Stomach smooth muscle (tissue), 2 donors: ENCODE results near the gene PRMT7.

Experiments
- H3K27ac ChIP-seq: one replicate; pipeline ENCODE4 v1.7.0; 2013; ENCODE audit warnings: mild to moderate bottlenecking, low read length, inconsistent platforms
- H3K27me3 ChIP-seq, 2 donors: one replicate each; pipeline ENCODE4 v1.7.0; 2013; ENCODE audit warnings: low read length in 2 of 2; ENCODE audit not compliant: insufficient read depth in 2 of 2, control insufficient read depth in 1 of 2
- H3K36me3 ChIP-seq, 2 donors: one replicate each; pipeline ENCODE4 v1.7.0; 2013; ENCODE audit warnings: low read length in 2 of 2; ENCODE audit not compliant: control insufficient read depth in 2 of 2, insufficient read depth in 2 of 2
- H3K4me1 ChIP-seq: one replicate; pipeline ENCODE4 v1.7.0; 2013; ENCODE audit warnings: low read length; ENCODE audit not compliant: control insufficient read depth, insufficient read depth
- H3K4me3 ChIP-seq, 2 donors: one replicate each; pipeline ENCODE4 v1.7.0; 2013; ENCODE audit warnings: low read length in 2 of 2
- H3K9ac ChIP-seq, 2 donors: one replicate each; pipeline ENCODE4 v1.7.0; 2013; ENCODE audit warnings: low read length in 2 of 2, mild to moderate bottlenecking in 1 of 2
- H3K9me3 ChIP-seq, 2 donors: one replicate each; pipeline ENCODE4 v1.7.0; 2013; ENCODE audit warnings: low read length in 2 of 2; ENCODE audit not compliant: control insufficient read depth in 2 of 2
- donor health status: healthy.
- donor health status: Pancreatic carcinoma.

The PRMT7 gene

DNA sequence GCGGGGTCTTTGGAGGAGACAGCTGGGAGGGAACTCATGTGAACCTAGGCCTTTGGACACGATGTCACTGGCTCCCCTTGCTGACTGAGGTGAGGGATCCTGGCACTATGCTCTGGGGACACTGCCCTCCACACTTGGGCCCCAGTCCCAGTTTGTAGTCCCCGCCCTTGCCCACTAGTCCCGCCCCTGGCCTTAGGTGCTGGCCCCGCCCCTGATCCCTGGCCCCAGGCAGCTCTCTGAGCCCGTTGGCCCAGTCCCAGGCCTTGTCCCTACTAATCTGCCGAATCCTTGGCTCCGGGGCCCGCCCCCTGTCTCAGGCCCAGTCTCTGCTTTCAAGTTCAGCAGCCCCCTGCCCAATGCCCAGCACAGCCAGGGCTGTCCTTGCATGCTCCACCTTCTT, 76.5 kb downstream of the PRMT7 start:
- Histone ChIP-seq H3K36me3 (no peaks in the 10 kb centered on the region), H3K4me3 (no peak overlapping the region), H3K27ac (no peak overlapping the region), H3K27me3 (no peaks in the 10 kb centered on the region), H3K9ac (no peak overlapping the region), H3K9me3 (no peaks in the 10 kb centered on the region), H3K4me1 (no peaks in the 10 kb centered on the region)

GRCh38 chr16:68388124-68388523, 77.3 kb downstream of the PRMT7 start:
- no peak overlapping the region for H3K4me3 ChIP-seq
- no peak overlapping the region for H3K9ac ChIP-seq
- H3K9me3 ChIP-seq = no peaks in the 10 kb centered on the region
- H3K36me3 ChIP-seq = no peaks in the 10 kb centered on the region
- no peaks in the 10 kb centered on the region for H3K4me1 ChIP-seq
- H3K27me3 ChIP-seq = no peaks in the 10 kb centered on the region
- H3K27ac ChIP-seq = no peak overlapping the region

DNA sequence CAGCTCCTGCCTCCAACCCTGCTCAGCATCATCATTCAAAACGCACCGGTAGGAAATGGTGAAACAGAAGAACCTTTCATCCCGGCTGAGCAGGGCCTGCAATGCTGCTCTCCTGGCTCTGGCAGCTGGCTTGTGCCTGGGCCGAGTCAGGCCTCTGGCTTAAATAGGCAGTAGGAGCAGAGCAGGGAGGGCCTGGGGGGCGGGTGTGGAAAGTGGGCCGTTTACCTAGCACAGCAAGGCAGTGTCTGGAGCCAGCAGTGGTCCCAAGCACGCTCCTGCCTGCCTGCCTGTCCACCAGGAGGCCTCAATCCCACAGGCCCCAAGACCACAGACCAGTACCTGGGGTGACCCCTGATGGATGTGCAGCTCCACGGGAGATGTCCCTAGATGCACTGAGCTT, 78.2 kb downstream of the PRMT7 start:
- Histone ChIP-seq H3K9me3 (no peaks in the 10 kb centered on the region), H3K4me3 (no peak overlapping the region), H3K27ac (no peak overlapping the region), H3K9ac (no peak overlapping the region), H3K36me3 (no peaks in the 10 kb centered on the region), H3K4me1 (no peaks in the 10 kb centered on the region), H3K27me3 (no peaks in the 10 kb centered on the region)

DNA sequence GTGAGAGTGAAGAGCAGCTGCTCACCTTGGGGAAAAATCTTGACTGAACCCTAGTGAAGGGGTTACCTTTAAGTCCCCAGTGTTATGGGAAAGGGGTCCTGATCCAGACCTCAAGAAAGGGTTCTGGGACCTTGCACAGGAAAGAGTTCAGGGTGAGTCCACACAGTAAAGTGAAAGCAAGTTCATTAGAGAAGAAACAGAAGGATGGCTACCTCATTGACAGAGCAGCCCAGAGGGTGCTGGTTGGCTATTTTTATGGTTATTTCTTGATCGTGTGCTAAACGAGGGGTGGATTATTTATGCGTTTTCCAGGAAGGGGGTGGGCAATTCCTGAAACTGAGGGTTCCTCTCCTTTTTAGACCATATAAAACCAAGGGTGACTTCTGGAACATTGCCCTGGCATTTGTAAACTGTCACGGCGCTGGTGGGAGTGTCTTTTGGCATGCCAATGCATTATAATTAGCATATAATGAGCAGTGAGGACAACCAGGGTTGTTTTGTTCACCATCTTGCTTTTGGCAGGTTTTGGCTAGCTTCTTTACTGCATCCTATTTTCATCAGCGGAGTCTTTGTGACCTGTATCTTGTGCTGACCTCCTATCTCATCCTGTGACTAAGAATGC, 79.0 kb downstream of the PRMT7 start:
- no peaks in the 10 kb centered on the region for H3K9me3 ChIP-seq
- no peaks in the 10 kb centered on the region for H3K4me1 ChIP-seq
- H3K27me3 ChIP-seq = no peaks in the 10 kb centered on the region
- no peak overlapping the region for H3K27ac ChIP-seq
- no peaks in the 10 kb centered on the region for H3K36me3 ChIP-seq
- no peak overlapping the region for H3K4me3 ChIP-seq
- no peak overlapping the region for H3K9ac ChIP-seq

DNA sequence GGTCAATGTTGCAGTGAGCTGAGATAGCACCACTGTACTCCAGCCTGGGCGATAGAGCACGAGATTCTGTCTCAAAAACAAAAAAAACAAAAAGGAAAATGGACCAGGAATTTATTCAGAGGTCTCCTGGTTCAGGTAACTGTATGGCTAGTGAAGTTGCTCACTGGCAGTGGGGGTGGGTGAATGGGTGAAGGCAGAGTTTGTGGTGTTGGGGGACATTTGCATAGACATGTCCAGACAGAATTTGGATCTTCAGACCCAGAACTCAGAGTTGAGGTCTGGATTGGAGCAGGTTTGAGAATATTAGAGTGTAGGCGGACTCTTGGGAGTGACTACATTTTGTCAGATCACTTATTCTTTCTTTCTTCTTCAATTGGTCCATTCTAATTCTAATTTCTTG, 82.5 kb downstream of the PRMT7 start:
- H3K4me3 ChIP-seq = no peak overlapping the region
- H3K36me3 ChIP-seq = no peaks in the 10 kb centered on the region
- H3K27me3 ChIP-seq = peaks cover 0 to 4% of the 10 kb centered on the region in 2 donors
- H3K4me1 ChIP-seq = no peaks in the 10 kb centered on the region
- no peak overlapping the region for H3K9ac ChIP-seq
- H3K27ac ChIP-seq = no peak overlapping the region
- no peaks in the 10 kb centered on the region for H3K9me3 ChIP-seq

DNA sequence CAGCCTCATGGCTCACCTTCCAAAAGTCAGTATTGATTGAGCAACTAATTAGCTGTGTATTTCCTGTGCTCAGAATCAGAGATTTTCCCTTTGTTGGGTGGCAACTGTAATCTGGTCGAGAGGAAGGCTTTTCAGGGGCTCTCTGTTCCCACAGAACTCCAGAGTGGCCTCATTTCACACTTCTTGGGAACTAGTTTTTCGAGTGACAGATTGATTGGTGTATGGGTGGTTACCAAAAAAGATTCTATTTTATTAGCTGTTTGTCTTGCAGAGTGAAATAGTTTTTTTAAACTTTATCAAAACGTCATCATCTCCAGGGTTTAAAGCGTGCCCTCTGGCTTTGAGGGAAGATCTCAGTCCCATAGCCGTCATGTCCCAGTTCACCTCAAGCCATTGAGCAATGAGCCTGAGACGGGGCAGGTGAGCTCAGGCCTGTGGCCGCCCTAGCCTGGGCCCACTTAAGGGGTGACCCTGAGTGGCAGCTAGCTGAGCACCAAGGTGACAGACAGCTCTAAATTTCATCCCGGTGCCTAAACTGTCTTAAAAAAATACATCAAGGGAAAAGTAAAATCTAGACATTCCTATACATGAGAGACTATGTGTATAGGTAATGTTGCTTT, 84.5 kb downstream of the PRMT7 start:
- H3K4me3 ChIP-seq = no peak overlapping the region
- no peaks in the 10 kb centered on the region for H3K4me1 ChIP-seq
- H3K9me3 ChIP-seq = no peaks in the 10 kb centered on the region
- H3K27ac ChIP-seq = no peak overlapping the region
- H3K9ac ChIP-seq = no peak overlapping the region
- H3K27me3 ChIP-seq = peaks cover 0 to 4% of the 10 kb centered on the region in 2 donors
- no peaks in the 10 kb centered on the region for H3K36me3 ChIP-seq

DNA sequence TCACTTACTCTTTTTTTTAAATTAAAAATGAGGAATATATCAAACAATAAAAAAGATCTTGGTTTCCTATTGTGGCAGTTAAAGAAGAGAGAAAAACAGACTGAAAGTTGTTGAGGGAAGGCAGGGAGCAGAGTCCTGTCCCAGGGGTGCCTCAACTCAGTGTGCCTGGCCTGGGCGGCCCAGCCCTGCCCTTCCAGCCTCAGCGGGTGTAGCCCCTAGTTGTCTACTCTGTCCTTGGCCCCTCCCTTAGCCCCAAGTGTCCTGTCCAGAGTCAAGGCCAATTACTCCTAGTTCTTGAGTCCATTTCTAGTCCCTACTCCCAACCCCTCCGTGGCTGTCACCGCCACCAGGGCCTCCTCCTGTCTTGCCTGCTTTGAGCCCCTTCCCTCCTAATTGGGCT, 85.0 kb downstream of the PRMT7 start:
- no peaks in the 10 kb centered on the region for H3K9me3 ChIP-seq
- H3K9ac ChIP-seq = no peak overlapping the region

DNA sequence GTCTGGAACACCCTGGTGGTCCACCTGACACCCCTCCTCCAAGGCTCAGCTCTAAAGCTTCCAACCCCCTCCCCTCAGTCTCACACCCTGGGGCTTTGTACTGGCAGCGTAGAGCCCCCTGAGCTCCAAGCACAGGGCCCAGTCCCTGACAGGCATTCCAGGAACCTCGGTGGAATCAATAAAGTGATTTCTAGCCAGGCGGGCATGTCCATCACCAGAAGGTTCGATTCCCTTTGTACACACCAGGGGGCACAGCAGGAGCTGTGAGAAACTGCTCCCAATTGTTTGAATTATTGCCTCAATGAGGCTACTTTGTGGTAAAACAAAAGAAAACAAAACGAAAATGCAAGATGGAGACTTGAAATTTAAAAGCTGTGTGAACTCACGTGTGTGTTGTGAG, 85.7 kb downstream of the PRMT7 start:
- no peak overlapping the region for H3K27ac ChIP-seq
- H3K9me3 ChIP-seq = no peaks in the 10 kb centered on the region
- H3K9ac ChIP-seq = no peak overlapping the region
- peaks cover 0 to 4% of the 10 kb centered on the region in 2 donors for H3K27me3 ChIP-seq
- H3K4me3 ChIP-seq = no peak overlapping the region
- no peaks in the 10 kb centered on the region for H3K36me3 ChIP-seq
- H3K4me1 ChIP-seq = no peaks in the 10 kb centered on the region

More for the DNA sequence above, 85.0 kb downstream of the PRMT7 start:
- Histone ChIP-seq H3K36me3 (no peaks in the 10 kb centered on the region), H3K27me3 (peaks cover 0 to 4% of the 10 kb centered on the region in 2 donors), H3K4me3 (no peak overlapping the region), H3K27ac (no peak overlapping the region), H3K4me1 (no peaks in the 10 kb centered on the region)

DNA sequence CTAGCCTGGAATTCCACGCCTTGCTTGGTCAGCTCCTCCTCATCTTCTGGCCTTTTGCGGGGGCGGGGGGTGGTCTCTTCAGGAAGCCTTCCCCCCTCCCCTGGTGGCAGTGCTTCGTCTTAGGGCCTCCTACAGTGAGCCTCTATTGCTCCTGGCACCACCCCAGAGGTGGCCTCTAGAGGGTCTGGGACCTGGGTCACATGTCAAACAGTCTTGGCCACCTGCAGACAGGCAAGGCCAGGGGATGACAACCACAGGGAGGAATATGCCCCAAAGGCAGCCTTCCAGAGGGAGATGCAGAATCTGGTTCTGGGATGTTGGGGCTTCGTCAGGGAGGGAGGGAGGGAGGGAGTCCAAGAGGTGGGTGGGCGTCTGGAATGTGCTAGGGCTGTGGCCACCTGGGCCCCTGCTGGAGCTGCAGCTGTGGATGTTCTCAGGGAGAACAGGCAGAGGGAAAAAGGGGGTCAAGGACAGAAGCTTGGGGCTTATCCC, 86.9 kb downstream of the PRMT7 start:
- Histone ChIP-seq H3K27ac (no peak overlapping the region), H3K9ac (no peak overlapping the region), H3K4me1 (no peaks in the 10 kb centered on the region), H3K27me3 (peaks cover 0 to 4% of the 10 kb centered on the region in 2 donors), H3K36me3 (no peaks in the 10 kb centered on the region), H3K4me3 (no peak overlapping the region), H3K9me3 (no peaks in the 10 kb centered on the region)

- no peaks in the 10 kb centered on the region for H3K36me3 ChIP-seq
- no peak overlapping the region for H3K27ac ChIP-seq
- H3K4me1 ChIP-seq = no peaks in the 10 kb centered on the region
- H3K9ac ChIP-seq = no peak overlapping the region
- peaks cover 0 to 4% of the 10 kb centered on the region in 2 donors for H3K27me3 ChIP-seq
- no peak overlapping the region for H3K4me3 ChIP-seq
- H3K9me3 ChIP-seq = no peaks in the 10 kb centered on the region
Measured at GRCh38 chr16:68399456-68399855, 88.6 kb downstream of the PRMT7 start.
